H9 (cell line): ENCODE results near the gene ARHGAP9. TPM values are rescaled to one million over a fixed set of nuclear protein-coding genes. Genes with fewer than 3 reads are reported as not detected.

Experiments
- DNase-seq: peaks from one replicate; pipeline ENCODE4 v3.0.0-alpha.2; 2017
- H2AFZ ChIP-seq: one replicate; pipeline ENCODE4 v1.6.1; 2013; ENCODE audit warnings: mild to moderate bottlenecking, low read length, control low read depth, moderate library complexity
- H2AK5ac ChIP-seq: 2 replicates; pipeline ENCODE4 v1.6.1; 2013; ENCODE audit warnings: low read length, control low read depth, mixed read lengths; ENCODE audit not compliant: insufficient read length
- H2BK120ac ChIP-seq: one replicate; pipeline ENCODE4 v1.6.1; 2013; ENCODE audit warnings: low read depth, mild to moderate bottlenecking, low read length, control low read depth, inconsistent platforms; ENCODE audit not compliant: poor library complexity, severe bottlenecking
- H2BK12ac ChIP-seq: 2 replicates; pipeline ENCODE4 v1.6.1; 2013; ENCODE audit warnings: low read length, control low read depth, mixed read lengths, low read depth; ENCODE audit not compliant: insufficient read length
- H2BK15ac ChIP-seq: 2 replicates; pipeline ENCODE4 v1.6.1; 2013; ENCODE audit warnings: low read depth, low read length, control low read depth
- H2BK20ac ChIP-seq: one replicate; pipeline ENCODE4 v1.6.1; 2013; ENCODE audit warnings: low read depth, mild to moderate bottlenecking, low read length, control low read depth, inconsistent platforms; ENCODE audit not compliant: poor library complexity, severe bottlenecking
- H2BK5ac ChIP-seq: 2 replicates; pipeline ENCODE4 v1.6.1; 2013; ENCODE audit warnings: low read length, control low read depth, mixed read lengths; ENCODE audit not compliant: insufficient read length
- H3K14ac ChIP-seq: 2 replicates; pipeline ENCODE4 v1.6.1; 2013; ENCODE audit warnings: low read length, control low read depth; ENCODE audit not compliant: insufficient read depth
- H3K18ac ChIP-seq: 2 replicates; pipeline ENCODE4 v1.6.1; 2013; ENCODE audit warnings: low read depth, mild to moderate bottlenecking, mixed read lengths, low read length, control low read depth; ENCODE audit not compliant: insufficient read length
- H3K23ac ChIP-seq: 2 replicates; pipeline ENCODE4 v1.6.1; 2013; ENCODE audit warnings: low read length, control low read depth, mixed read lengths, low read depth; ENCODE audit not compliant: insufficient read length
- H3K23me2 ChIP-seq: 2 replicates; pipeline ENCODE4 v1.6.1; 2013; ENCODE audit warnings: low read depth, mild to moderate bottlenecking, mixed read lengths, low read length, control low read depth; ENCODE audit not compliant: insufficient read length, poor library complexity, severe bottlenecking
- H3K27ac ChIP-seq: 2 replicates; pipeline ENCODE4 v1.5.1; 2013; ENCODE audit warnings: low read length, control low read depth, mixed read lengths, low read depth; ENCODE audit not compliant: insufficient read length
- H3K27me3 ChIP-seq: 2 replicates; pipeline ENCODE4 v1.6.1; 2013; ENCODE audit warnings: low read length, control low read depth, inconsistent platforms; ENCODE audit not compliant: insufficient read depth
- H3K4ac ChIP-seq: 2 replicates; pipeline ENCODE4 v1.6.1; 2013; ENCODE audit warnings: low read depth, mild to moderate bottlenecking, control low read depth, inconsistent platforms, low read length, moderate library complexity
- H3K4me1 ChIP-seq: 2 replicates; pipeline ENCODE4 v1.6.1; 2013; ENCODE audit warnings: low read length, control low read depth, inconsistent platforms; ENCODE audit not compliant: insufficient read depth
- H3K4me2 ChIP-seq: 2 replicates; pipeline ENCODE4 v1.6.1; 2013; ENCODE audit warnings: low read length, control low read depth, mixed read lengths; ENCODE audit not compliant: insufficient read length, insufficient read depth
- H3K56ac ChIP-seq: 2 replicates; pipeline ENCODE4 v1.6.1; 2013; ENCODE audit warnings: low read depth, mild to moderate bottlenecking, mixed read lengths, low read length, control low read depth; ENCODE audit not compliant: insufficient read length
- H3K79me1 ChIP-seq: 2 replicates; pipeline ENCODE4 v1.6.1; 2013; ENCODE audit warnings: low read depth, mild to moderate bottlenecking, moderate library complexity, low read length, control low read depth, inconsistent platforms; ENCODE audit not compliant: insufficient read depth, poor library complexity, severe bottlenecking
- H3K79me2 ChIP-seq: 2 replicates; pipeline ENCODE4 v1.6.1; 2013; ENCODE audit warnings: low read length, control low read depth, inconsistent platforms; ENCODE audit not compliant: insufficient read depth
- H3K9ac ChIP-seq: 2 replicates; pipeline ENCODE4 v1.6.1; 2013; ENCODE audit warnings: low read length, control low read depth, mixed read lengths; ENCODE audit not compliant: insufficient read length; ENCODE audit errors: extremely low read depth
- H3K9me3 ChIP-seq: one replicate; pipeline ENCODE4 v1.6.1; 2013; ENCODE audit warnings: low read depth, low read length, inconsistent platforms; ENCODE audit not compliant: control insufficient read depth
- H3T11ph ChIP-seq: one replicate; pipeline ENCODE4 v1.6.1; 2013; ENCODE audit warnings: mild to moderate bottlenecking, low read length, control low read depth, inconsistent platforms
- H4K20me1 ChIP-seq: one replicate; pipeline ENCODE4 v1.6.1; 2013; ENCODE audit not compliant: control insufficient read depth, insufficient read length, insufficient read depth
- H4K5ac ChIP-seq: 2 replicates; pipeline ENCODE4 v1.6.1; 2013; ENCODE audit warnings: low read depth, mild to moderate bottlenecking, mixed read lengths, low read length, control low read depth; ENCODE audit not compliant: insufficient read length
- H4K8ac ChIP-seq: replicated peaks from 2 replicates; pipeline ENCODE4 v1.6.1; 2013; ENCODE audit warnings: low read length, control low read depth, mixed read lengths, low read depth; ENCODE audit not compliant: insufficient read length
- H4K91ac ChIP-seq: 2 replicates; pipeline ENCODE4 v1.6.1; 2013; ENCODE audit warnings: low read depth, mild to moderate bottlenecking, moderate library complexity, mixed read lengths, low read length, control low read depth; ENCODE audit not compliant: insufficient read length
- H3K27ac Mint-ChIP-seq, 3 experiments: 2 replicates in 2 of 3; 3 replicates in 1 of 3; pipeline ENCODE4 v1.8.0; 2020 to 2021; ENCODE audit warnings: mixed read lengths in 3 of 3, mild to moderate bottlenecking in 1 of 3, moderate library complexity in 1 of 3
- H3K27me3 Mint-ChIP-seq: 2 replicates; pipeline ENCODE4 v1.8.0; 2021; ENCODE audit warnings: low read depth, mild to moderate bottlenecking, moderate library complexity, mixed read lengths
- H3K36me3 Mint-ChIP-seq, 3 experiments: 2 replicates in 2 of 3; 3 replicates in 1 of 3; pipeline ENCODE4 v1.8.0; 2020 to 2021; ENCODE audit warnings: low read depth in 3 of 3, mixed read lengths in 3 of 3; ENCODE audit not compliant: insufficient read depth in 1 of 3
- H3K4me1 Mint-ChIP-seq, 2 experiments: 2 replicates each; pipeline ENCODE4 v1.8.0; 2020; ENCODE audit warnings: mixed read lengths in 2 of 2
- H3K4me3 Mint-ChIP-seq, 2 experiments: 2 replicates in 1 of 2; 3 replicates in 1 of 2; pipeline ENCODE4 v1.8.0; 2020 to 2021; ENCODE audit warnings: mild to moderate bottlenecking in 2 of 2, mixed read lengths in 2 of 2, moderate library complexity in 1 of 2
- H3K9me3 Mint-ChIP-seq, 2 experiments: 2 replicates in 1 of 2; 3 replicates in 1 of 2; pipeline ENCODE4 v1.8.0; 2020; ENCODE audit warnings: mild to moderate bottlenecking in 2 of 2, mixed read lengths in 2 of 2, moderate library complexity in 1 of 2
- WGBS: extraction: QIAGEN DNeasy Blood & Tissue Kit; methylation state at CpG from one replicate; pipeline ENCODE4 v1.1.7; 2013; ENCODE audit warnings: missing lambda C conversion rate, low lambda C conversion rate, mixed read lengths; ENCODE audit not compliant: insufficient read length; ENCODE audit errors: extremely low coverage; 5-methylcytosine and 5-hydroxymethylcytosine counted together
- total RNA-seq: library from RNA; stranded (reverse); gene quantifications from 2 replicates; pipeline ENCODE4 v1.2.1, GENCODE V29; 2021
- TF ChIP-seq, protein P1 (sequence below): fragments of 200-600 bp; sonication (generic); conservative IDR thresholded peaks from 3 replicates; pipeline ENCODE4 v1.8.0; 2021; ENCODE audit warnings: antibody characterized with exemption, mild to moderate bottlenecking

Gene ARHGAP9
- total RNA-seq, 1 experiment from 2014 or later = 3.7 TPM

DNA sequence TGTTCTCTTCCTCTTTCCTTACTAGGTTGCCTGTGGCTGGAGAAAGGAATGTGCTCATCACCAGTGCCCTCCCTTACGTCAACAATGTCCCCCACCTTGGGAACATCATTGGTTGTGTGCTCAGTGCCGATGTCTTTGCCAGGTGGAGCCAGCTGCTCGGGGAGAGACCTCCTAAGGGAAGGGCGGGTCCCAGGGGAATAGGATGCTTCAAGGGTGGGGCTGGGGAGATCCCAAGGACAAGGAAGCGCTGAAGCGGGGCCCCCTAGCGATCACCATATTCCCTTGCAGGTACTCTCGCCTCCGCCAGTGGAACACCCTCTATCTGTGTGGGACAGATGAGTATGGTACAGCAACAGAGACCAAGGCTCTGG, 18.5 kb upstream of the ARHGAP9 start:
- no peak overlapping the region for H4K5ac ChIP-seq
- WGBS = no CpG with 5 or more reads among the region's 9 CpGs
- H4K91ac ChIP-seq = no peak overlapping the region

More for the DNA sequence above, 18.5 kb upstream of the ARHGAP9 start:
- Histone ChIP-seq H2BK5ac (no peak overlapping the region), H2BK15ac (no peak overlapping the region), H3T11ph (no peak overlapping the region), H3K18ac (no peak overlapping the region), H3K27me3 (no peaks in the 10 kb centered on the region), H2BK12ac (no peak overlapping the region), H2BK20ac (no peak overlapping the region), H4K20me1 (no peaks in the 10 kb centered on the region), H3K14ac (no peak overlapping the region), H3K23me2 (no peaks in the 10 kb centered on the region), H3K79me2 (no peaks in the 10 kb centered on the region), H3K56ac (no peak overlapping the region), H3K9me3 (no peaks in the 10 kb centered on the region), H4K8ac (no peak overlapping the region), H2AK5ac (no peak overlapping the region), H3K23ac (no peak overlapping the region), H2AFZ (no peak overlapping the region), H2BK120ac (no peak overlapping the region), H3K4ac (no peak overlapping the region), H3K79me1 (no peaks in the 10 kb centered on the region), H3K4me2 (no peak overlapping the region), H3K9ac (no peak overlapping the region), H3K27ac (no peak overlapping the region), H3K4me1 (no peaks in the 10 kb centered on the region)
- H3K27ac Mint-ChIP-seq = peak overlapping the region in 2 of 3 experiments; percentile 13 to 67; a peak in 4 of 7 replicates
- peak; percentile 83 for DNase-seq
- TF ChIP-seq, protein P1, sequence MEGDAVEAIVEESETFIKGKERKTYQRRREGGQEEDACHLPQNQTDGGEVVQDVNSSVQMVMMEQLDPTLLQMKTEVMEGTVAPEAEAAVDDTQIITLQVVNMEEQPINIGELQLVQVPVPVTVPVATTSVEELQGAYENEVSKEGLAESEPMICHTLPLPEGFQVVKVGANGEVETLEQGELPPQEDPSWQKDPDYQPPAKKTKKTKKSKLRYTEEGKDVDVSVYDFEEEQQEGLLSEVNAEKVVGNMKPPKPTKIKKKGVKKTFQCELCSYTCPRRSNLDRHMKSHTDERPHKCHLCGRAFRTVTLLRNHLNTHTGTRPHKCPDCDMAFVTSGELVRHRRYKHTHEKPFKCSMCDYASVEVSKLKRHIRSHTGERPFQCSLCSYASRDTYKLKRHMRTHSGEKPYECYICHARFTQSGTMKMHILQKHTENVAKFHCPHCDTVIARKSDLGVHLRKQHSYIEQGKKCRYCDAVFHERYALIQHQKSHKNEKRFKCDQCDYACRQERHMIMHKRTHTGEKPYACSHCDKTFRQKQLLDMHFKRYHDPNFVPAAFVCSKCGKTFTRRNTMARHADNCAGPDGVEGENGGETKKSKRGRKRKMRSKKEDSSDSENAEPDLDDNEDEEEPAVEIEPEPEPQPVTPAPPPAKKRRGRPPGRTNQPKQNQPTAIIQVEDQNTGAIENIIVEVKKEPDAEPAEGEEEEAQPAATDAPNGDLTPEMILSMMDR = peak; percentile 51
- peaks cover 72 to 86% (median 77%) of the 10 kb centered on the region in 3 experiments for H3K36me3 Mint-ChIP-seq
- H3K9me3 Mint-ChIP-seq = peaks cover 0 to 3% of the 10 kb centered on the region in 2 experiments; a peak in 1 of 5 replicates
- no peaks in the 10 kb centered on the region for H3K27me3 Mint-ChIP-seq
- peaks cover 0 to 2% of the 10 kb centered on the region in 2 experiments; a peak in 2 of 4 replicates for H3K4me1 Mint-ChIP-seq
- H3K4me3 Mint-ChIP-seq = no peak overlapping the region
